Smooth muscle cell (in vitro differentiated cells): ENCODE results near the gene MBD6. TPM values are rescaled to one million over a fixed set of nuclear protein-coding genes. Genes with fewer than 3 reads are reported as not detected.
A peak's percentile ranks its signal among the peaks of the same experiment; 100 is the strongest.
"Not testable (repeated sequence)": the region's sequence is repeated elsewhere in the genome, so short reads cannot be mapped to it uniquely, and the experiment has no call there.

Experiments used
- DNase-seq: peaks from one replicate; lab custom pipeline; 2025; ENCODE audit not compliant: unreplicated experiment; lab: John Stamatoyannopoulos, UW
- H2AFZ ChIP-seq: fragments of 200-600 bp; sonication (generic); 2 replicates; pipeline ENCODE4 v1.6.0; 2016; ENCODE audit warnings: antibody characterized with exemption, low read depth, mild to moderate bottlenecking
- H3F3A ChIP-seq: fragments of 200-600 bp; sonication (generic); 2 replicates; pipeline ENCODE4 v1.6.0; 2017; ENCODE audit warnings: antibody characterized with exemption, low read depth
- H3K27ac ChIP-seq: fragments of 200-600 bp; sonication (generic); 2 replicates; pipeline ENCODE4 v1.5.1; 2016; ENCODE audit warnings: low read depth, mild to moderate bottlenecking
- H3K27me3 ChIP-seq: fragments of 200-600 bp; sonication (generic); 2 replicates; pipeline ENCODE4 v1.6.1; 2016; ENCODE audit warnings: low read depth, mild to moderate bottlenecking
- H3K36me3 ChIP-seq: fragments of 200-600 bp; sonication (generic); 2 replicates; pipeline ENCODE4 v1.5.1; 2016; ENCODE audit warnings: low read depth
- H3K4me1 ChIP-seq: fragments of 200-600 bp; sonication (generic); 2 replicates; pipeline ENCODE4 v1.5.1; 2016; ENCODE audit warnings: low read depth
- H3K4me2 ChIP-seq: fragments of 200-600 bp; sonication (generic); 2 replicates; pipeline ENCODE4 v1.6.0; 2016; ENCODE audit warnings: mild to moderate bottlenecking
- H3K4me3 ChIP-seq: fragments of 200-600 bp; sonication (generic); 2 replicates; pipeline ENCODE4 v1.5.1; 2016; ENCODE audit warnings: mild to moderate bottlenecking
- H3K79me2 ChIP-seq: fragments of 200-600 bp; sonication (generic); 2 replicates; pipeline ENCODE4 v1.6.0; 2016; ENCODE audit warnings: low read depth, mild to moderate bottlenecking
- H3K9ac ChIP-seq: fragments of 200-600 bp; sonication (generic); 2 replicates; pipeline ENCODE4 v1.6.0; 2016; ENCODE audit warnings: low read depth
- H3K9me3 ChIP-seq: fragments of 200-600 bp; sonication (generic); replicated peaks from 2 replicates; pipeline ENCODE4 v1.5.1; 2016; ENCODE audit warnings: low read depth
- H4K20me1 ChIP-seq: fragments of 200-600 bp; sonication (generic); 2 replicates; pipeline ENCODE4 v1.6.0; 2016; ENCODE audit warnings: low read depth
- WGBS: methylation state at CpG from one replicate; pipeline ENCODE4 v1.1.7; 2016; ENCODE audit warnings: low lambda C conversion rate; 5-methylcytosine and 5-hydroxymethylcytosine counted together
- polyA plus RNA-seq: library from polyadenylated mRNA; unstranded; fragments of >200 nt; fragmentation: Nextera tagmentation; extraction: Ambion mirVana; gene quantifications from 2 replicates; pipeline ENCODE4 v1.2.1, GENCODE V29; 2016
- total RNA-seq: library from RNA; depleted of rRNA; stranded (reverse); fragments of >200 nt; gene quantifications from 2 replicates; pipeline ENCODE4 v1.2.3, GENCODE V29; 2014
- TF ChIP-seq, protein P1 (sequence below): fragments of 200-600 bp; sonication (generic); IDR thresholded peaks from 2 replicates; pipeline ENCODE4 v1.5.1; 2017; ENCODE audit warnings: borderline replicate concordance, mild to moderate bottlenecking, antibody characterized with exemption; ENCODE audit not compliant: insufficient read depth, poor library complexity, severe bottlenecking

Gene MBD6
- total and polyA plus RNA-seq, 2 experiments from 2014 or later: 3.7 to 11.7 TPM

DNA sequence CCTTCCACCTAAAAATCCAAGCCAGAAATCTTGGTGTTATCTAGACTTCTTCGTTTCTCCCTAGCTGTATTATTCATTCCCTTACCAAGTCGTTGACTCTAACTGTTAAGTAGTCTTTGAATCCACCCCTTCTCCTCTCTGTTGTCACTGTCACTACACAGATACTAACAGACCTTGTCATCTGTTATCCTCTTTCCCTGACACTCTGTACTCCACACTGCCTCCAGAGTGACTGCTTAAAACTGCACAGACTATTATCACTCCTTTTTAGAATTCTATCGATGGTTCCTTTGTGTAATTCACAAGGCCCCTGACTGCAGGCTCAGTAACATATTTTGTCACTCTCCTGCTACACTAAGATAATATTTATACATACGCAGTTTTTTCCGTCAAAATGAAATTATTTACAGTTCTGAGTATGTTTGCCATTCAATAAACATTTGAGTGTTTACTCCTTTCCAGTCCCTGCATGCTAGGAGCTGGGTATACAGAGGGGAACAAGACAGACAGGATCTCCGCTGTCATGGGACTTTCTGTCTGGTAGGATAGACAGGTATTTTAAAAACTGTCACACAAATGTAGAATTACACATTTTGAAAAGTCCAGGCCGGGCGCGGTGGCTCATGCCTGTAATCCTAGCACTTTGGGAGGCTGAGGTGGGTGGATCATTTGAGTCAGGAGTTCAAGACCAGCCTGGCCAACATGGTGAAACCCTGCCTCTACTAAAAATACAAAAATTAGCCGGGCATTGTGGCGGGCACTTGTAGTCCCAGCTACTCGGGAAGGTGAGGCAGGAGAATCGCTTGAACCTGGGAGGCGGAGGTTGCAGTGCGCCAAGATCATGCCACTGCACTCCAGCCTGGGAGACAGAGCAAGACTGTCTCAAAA is 31.0 kb upstream of the MBD6 start:
- H3K27ac ChIP-seq: no peak overlapping the region
- H3K9me3 ChIP-seq: no peaks in the 10 kb centered on the region

DNA sequence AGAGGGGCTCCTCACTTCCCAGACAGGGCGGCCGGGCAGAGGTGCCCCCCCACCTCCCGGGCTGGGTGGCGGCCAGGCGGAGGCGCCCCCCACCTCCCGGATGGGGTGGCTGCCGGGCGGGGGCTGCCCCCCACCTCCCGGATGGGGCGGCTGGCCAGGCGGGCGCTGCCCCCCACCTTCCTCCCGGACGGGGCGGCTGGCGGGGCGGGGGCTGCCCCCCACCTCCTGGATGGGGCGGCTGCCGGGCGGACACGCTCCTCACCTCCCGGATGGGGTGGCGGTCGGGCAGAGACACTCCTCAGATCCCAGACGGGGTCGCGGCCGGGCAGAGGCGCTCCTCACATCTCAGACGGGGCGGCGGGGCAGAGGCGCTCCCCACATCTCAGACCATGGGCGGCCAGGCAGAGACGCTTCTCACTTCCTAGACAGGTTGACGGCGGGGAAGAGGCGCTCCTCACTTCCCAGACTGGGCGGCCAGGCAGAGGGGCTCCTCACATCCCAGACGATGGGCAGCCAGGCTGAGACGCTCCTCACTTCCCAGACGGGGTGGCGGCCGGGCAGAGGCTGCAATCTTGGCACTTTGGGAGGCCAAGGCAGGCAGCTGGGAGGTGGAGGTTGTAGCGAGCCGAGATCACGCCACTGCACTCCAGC is 27.4 kb upstream of the MBD6 start:
- H3K27ac ChIP-seq, H3K9me3 ChIP-seq, H3K79me2 ChIP-seq, H3K9ac ChIP-seq, H3K4me2 ChIP-seq, H3K4me1 ChIP-seq, H3K4me3 ChIP-seq, DNase-seq, H3F3A ChIP-seq, H2AFZ ChIP-seq, H3K27me3 ChIP-seq, H4K20me1 ChIP-seq: not testable (repeated sequence)
- peaks cover 19% of the 10 kb centered on the region for H3K36me3 ChIP-seq
- WGBS: over 99% methylated on average over 20 of the region's 48 CpGs

More for the DNA sequence above, 31.0 kb upstream of the MBD6 start:
- Histone ChIP-seq H4K20me1 (peaks cover 8% of the 10 kb centered on the region), H3K4me2 (no peak overlapping the region), H3F3A (no peaks in the 10 kb centered on the region), H3K4me3 (no peak overlapping the region), H3K9ac (no peak overlapping the region), H3K27me3 (no peaks in the 10 kb centered on the region), H3K36me3 (peaks cover 13% of the 10 kb centered on the region), H3K4me1 (peaks cover 11% of the 10 kb centered on the region), H3K79me2 (peaks cover 27% of the 10 kb centered on the region), H2AFZ (no peak overlapping the region)
- TF ChIP-seq, protein P1, sequence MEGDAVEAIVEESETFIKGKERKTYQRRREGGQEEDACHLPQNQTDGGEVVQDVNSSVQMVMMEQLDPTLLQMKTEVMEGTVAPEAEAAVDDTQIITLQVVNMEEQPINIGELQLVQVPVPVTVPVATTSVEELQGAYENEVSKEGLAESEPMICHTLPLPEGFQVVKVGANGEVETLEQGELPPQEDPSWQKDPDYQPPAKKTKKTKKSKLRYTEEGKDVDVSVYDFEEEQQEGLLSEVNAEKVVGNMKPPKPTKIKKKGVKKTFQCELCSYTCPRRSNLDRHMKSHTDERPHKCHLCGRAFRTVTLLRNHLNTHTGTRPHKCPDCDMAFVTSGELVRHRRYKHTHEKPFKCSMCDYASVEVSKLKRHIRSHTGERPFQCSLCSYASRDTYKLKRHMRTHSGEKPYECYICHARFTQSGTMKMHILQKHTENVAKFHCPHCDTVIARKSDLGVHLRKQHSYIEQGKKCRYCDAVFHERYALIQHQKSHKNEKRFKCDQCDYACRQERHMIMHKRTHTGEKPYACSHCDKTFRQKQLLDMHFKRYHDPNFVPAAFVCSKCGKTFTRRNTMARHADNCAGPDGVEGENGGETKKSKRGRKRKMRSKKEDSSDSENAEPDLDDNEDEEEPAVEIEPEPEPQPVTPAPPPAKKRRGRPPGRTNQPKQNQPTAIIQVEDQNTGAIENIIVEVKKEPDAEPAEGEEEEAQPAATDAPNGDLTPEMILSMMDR: peak; percentile 2
- 95% methylated on average over 15 of the region's 15 CpGs for WGBS
- no peak for DNase-seq

DNA sequence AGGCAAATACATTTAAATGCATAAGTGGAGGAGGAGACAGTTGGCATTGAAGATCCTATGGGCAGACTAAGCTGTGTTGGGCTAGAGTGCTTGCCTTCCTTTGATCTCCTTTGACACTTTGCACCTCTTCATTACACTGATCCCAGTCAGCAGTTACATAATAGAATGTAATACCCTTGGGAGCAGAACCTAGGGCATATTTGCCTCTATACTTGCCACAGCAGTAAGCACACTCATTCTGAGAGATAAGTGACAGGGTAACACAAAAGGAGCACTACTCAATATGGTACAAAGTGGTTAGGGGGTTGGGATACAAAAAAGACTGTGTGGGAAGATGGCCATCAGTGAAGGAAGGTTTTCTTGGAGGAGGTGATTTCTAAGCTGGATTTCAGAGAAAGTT is 25.8 kb upstream of the MBD6 start:
- Histone ChIP-seq H4K20me1 (peaks cover 8% of the 10 kb centered on the region), H3K27ac (no peak overlapping the region), H3K4me2 (no peak overlapping the region), H3K27me3 (no peaks in the 10 kb centered on the region), H3K79me2 (peaks cover 6% of the 10 kb centered on the region), H3K9ac (no peak overlapping the region), H3K4me1 (no peaks in the 10 kb centered on the region), H3K36me3 (peaks cover 20% of the 10 kb centered on the region), H2AFZ (no peak overlapping the region), H3K9me3 (no peaks in the 10 kb centered on the region), H3F3A (no peaks in the 10 kb centered on the region), H3K4me3 (no peak overlapping the region)
- TF ChIP-seq, protein P1: no peak
- DNase-seq: no peak

DNA sequence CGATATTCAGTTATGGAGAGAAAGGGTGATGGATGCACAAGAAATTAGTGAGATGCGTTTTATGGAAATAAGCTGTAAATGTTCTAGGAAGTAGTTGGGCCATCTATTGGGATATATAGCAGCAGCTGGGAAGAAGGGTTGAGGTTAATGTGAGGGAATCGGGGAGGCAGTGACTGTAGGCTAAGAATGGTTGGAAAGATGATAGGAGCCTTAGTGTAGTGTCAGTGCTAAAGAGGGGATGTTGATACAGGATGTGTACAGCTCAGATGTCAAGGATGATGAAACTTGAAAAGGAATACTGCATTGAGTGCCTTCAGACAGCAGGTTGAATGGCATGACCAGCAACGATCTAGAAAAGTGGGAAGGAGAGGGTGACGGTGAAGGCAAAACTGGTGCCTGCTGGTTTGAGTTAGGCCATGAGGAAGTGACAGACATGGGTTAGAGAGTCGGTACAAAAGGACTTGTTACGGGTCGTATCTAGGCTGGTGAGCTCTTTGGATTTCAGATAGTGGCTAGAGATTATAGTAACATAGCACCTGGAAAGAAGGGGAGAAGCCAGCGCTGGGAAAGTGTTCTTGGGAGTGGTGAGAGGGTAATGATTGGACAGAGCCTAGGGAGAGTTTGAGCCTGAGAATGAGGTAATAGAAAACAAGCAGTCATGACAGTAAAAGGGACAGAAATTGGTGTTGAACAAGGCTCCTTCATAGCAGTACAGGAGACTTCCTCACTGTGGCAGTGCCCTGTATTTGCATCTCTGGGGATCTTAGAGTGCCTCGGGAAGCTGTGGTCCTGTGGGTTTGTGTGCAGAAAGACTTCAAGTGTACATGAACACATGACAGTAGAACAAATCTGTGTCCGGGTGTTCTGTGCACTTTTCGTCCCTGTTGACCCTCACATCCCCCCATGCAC is 25.1 kb upstream of the MBD6 start:
- Histone ChIP-seq H4K20me1 (peaks cover 8% of the 10 kb centered on the region), H3K4me3 (no peak overlapping the region), H3K4me1 (no peaks in the 10 kb centered on the region), H3K27me3 (no peaks in the 10 kb centered on the region), H3K27ac (no peak overlapping the region), H3K4me2 (no peak overlapping the region), H2AFZ (no peak overlapping the region), H3F3A (no peaks in the 10 kb centered on the region), H3K79me2 (peaks cover 10% of the 10 kb centered on the region), H3K36me3 (peaks cover 19% of the 10 kb centered on the region), H3K9me3 (no peaks in the 10 kb centered on the region), H3K9ac (no peak overlapping the region)
- TF ChIP-seq, protein P1: no peak
- no peak for DNase-seq
- WGBS: 98% methylated on average over 12 of the region's 12 CpGs
